ENCODE measurements around the gene HELLS.
A peak's percentile ranks its signal among the peaks of the same experiment; 100 is the strongest.
"Not testable (repeated sequence)": the region's sequence is repeated elsewhere in the genome, so short reads cannot be mapped to it uniquely, and the experiment has no call there.

The HELLS gene

DNA sequence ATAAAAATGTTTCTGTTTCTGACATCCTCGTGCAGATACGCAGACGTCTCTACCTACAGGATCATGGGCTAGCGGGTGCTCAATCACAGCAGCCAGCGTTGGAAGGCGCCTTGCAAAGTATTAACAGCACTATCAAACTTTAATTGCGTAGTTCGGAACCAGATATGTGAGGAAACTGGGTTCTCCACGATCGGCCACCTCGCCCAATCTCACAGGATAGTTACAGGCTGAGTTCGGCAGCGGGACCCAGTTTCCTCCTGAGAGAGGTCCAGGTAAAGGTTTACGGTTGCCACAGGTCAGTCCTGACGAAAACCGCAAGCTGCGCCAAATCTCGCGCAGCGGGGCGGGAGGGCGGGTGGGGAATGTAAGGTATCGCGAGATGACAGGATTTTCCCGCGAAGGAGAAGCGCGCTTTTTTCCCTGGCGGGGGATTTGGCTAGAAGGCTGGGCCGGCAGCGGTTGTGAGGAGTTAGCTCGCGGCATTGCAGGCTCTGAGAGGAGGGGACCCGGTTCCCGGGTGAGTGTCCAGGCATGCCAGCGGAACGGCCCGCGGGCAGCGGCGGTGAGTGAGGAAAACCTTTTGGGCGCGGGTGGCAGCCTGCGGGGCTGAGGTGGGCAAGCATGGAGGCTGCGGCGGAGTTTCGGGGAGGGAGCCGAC, at the start of gene HELLS:
HELLS (plus strand) TSS at position 398 of the 658 bp plus-strand sequence; CDS start at position 532, 134 bp downstream.
- DNase-seq (ENCODE audit: low read depth, low spot score) = peak; percentile 37
- peak within 1 kb of the TSS; percentile 73 for H3K27ac ChIP-seq

DNA sequence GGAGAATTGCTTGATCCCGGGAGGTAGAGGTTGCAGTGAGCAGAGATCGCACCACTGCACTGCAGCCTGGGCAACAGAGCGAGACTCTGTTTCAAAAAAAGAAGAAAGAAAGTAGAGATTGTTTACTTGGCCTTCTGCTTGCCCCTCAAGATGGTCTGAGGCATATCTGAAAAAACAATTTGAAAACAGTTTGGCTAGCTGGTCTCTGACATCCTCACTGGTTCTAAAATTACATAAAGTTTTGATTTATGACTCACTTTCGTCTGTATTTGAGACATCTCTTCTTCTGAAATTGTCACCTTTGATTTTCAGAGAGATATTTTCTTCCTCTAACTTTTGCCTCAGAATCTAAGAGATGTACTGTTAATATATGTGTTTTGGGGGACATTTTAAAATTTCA, 49.6 kb upstream of the HELLS start:
- no peak for DNase-seq (ENCODE audit: low read depth, low spot score)
- H3K27ac ChIP-seq = no peak overlapping the region

DNA sequence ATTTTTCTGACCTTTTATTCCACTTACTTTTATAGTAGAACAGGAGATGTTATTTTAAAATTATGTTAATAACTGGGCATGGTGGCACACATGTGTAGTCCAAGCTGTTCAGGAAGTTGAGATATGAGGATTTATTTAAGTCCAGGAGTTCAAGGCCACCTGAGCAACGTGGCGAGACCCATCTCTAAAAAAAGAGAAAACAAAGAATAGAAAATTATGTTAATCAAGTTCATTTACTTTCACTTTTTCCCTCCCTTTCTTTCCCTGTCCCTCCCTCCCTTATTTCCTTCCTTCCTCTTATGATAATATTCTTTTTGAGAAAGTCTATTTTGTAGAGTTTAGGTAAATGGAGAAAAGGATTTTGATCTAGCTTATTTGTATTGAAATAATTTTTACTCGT, 48.9 kb upstream of the HELLS start:
- H3K27ac ChIP-seq = no peak overlapping the region
- DNase-seq (ENCODE audit: low read depth, low spot score) = no peak

DNA sequence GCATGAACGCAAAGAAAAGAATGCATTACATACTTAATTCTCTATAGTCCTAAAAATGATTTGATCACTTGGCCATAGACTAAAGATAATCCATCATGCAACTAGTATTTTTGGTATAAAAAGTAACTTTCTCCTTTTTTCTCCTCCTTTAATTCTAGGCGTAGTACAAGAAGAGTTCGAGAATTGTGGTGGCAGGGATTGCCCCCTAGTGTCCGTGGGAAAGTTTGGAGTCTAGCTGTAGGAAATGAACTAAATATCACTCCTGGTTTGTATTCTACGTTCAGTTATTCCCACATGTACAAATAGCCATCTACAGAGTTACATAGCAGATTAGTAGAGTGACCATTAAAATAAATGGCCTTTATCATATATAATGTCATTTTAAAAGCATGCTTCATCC, 45.5 kb upstream of the HELLS start:
- DNase-seq (ENCODE audit: low read depth, low spot score) = no peak
- H3K27ac ChIP-seq = no peak overlapping the region

DNA sequence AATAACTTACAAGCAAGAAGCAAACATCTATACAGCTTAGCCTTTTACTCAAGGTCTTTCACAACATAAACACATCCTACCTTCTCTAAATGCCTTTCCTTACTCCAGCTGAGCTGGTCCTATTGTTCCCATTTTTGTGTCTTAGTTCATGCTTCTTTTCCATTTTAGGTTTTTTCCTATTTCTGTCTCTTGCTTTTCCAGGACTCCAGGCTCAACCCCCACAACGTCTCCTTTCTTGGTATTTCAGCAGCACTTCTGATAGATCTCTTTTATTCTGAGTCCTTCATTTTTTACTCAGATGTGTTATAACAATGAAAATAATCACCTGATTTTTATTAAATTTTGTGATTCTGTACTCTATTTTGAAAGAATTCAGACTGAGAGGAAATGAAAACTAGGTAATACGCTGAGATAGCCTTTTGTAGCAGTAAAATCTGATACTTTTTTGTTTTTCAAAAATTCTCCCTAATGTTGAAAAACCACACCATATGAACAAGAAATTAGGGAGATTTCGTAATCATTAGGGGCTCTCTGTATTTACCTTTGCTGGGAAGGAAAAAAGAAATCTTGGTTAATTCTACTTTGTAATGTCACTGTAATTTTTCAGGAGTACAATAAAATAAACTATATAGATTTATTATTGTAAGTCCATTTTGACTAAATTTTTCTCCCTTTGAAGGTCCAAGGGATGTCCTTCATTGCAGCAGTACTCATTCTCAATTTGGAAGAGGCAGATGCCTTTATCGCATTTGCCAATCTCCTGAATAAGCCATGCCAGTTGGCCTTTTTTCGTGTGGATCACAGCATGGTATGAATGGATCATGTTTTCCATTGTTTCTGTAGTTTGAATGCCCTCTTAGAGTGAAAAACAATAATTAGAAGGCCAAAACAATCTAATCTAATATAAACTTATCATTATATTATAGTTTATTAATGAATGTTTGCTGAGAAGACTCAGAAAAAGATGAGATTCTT, 24.0 kb upstream of the HELLS start:
- no peak for DNase-seq (ENCODE audit: low read depth, low spot score)
- H3K27ac ChIP-seq = no peak overlapping the region

DNA sequence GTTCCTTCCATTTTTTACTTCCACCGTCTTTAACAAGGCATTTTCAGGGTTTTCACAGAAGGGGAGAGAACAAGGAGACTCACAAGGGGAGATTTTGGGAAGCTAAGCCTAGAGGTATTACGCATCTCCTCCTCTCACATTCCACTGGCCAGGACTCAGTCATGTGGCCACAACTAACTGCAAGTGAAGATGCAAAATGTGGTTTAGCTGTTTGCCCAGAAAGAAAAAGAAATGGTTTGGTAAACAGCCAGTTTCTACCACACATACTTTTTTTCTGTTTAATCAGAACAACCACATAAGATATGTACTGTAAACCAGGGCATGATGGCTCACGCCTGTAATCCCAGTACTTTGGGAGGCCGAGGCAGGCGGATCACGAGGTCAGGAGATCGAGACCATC, 21.4 kb upstream of the HELLS start:
- DNase-seq (ENCODE audit: low read depth, low spot score) = peak; percentile 14
- H3K27ac ChIP-seq = no peak overlapping the region

DNA sequence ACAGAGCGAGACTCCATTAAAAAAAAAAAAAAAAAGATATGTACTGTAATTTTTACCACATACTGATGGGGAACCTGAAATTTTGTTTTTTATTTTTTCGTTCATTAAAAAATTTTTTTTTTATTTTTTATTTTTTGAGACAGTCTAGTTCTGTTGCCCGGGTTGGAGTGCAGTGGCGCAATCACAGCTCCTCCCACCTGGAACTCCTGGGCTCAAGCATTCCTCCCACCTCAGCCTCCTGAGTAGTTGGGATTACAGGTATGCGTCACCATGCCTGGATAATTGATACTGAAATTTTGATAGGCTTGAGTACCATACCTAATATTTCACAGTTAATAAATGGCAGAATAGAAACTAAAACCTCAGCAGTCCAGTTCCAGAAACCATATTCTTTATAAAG, 20.9 kb upstream of the HELLS start:
- no peak overlapping the region for H3K27ac ChIP-seq
- DNase-seq (ENCODE audit: low read depth, low spot score) = no peak

DNA sequence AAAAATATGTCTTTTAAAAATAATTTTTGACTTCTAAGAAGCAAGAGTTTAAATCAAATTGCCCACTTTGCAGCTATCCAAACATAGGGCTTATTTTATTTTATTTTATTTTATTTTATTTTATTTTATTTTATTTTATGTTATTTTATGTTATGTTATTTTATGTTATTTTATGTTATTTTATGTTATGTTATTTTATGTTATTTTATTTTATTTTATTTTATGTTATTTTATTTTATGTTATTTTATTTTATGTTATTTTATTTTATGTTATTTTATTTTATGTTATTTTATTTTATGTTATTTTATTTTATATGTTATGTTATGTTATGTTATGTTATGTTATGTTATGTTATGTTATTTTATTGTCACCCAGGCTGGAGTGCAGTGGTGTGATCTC, 14.0 kb upstream of the HELLS start:
- H3K27ac ChIP-seq; DNase-seq (ENCODE audit: low read depth, low spot score): not testable (repeated sequence)

DNA sequence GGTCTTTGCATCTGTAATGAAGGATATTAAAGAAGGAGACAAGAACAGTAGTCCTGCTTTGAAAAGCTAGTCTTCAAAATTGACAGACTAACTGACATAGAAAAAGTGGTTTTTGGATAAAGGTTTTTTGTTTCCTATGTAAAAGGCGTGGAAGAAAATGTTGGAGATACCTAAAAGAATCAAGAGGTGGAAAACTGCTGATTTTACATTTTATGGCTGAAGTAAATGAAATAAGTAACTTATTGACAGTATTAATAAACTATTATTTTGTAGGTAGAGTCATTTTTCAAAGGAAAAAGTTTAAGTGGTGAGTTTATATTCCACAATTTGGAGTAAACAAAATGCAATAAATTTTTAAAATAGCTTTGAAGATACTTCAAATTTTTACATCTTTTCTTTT, 12.6 kb upstream of the HELLS start:
- DNase-seq (ENCODE audit: low read depth, low spot score) = no peak

DNA sequence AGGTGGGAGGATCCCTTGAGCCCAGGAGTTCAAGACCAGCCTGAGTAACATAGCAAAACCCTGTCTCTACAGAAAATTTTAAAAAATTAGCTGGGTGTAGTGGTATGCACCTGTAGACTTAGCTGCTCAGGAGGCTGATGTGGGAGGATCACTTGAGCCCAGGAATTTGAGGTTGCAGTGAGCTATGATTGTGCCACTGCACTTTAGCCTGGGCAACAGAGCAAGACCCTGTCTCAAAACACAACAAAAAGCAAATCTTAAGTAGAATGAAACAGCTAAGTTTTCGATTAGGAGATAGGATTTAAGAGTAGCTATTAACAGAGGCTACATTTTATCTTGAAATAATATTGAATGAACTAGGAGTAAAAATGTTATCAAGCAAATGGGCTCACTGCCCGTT, 3.3 kb upstream of the HELLS start:
- not testable (repeated sequence) for H3K27ac ChIP-seq; DNase-seq (ENCODE audit: low read depth, low spot score)

More for the DNA sequence above, 12.6 kb upstream of the HELLS start:
- H3K27ac ChIP-seq = no peak overlapping the region

DNA sequence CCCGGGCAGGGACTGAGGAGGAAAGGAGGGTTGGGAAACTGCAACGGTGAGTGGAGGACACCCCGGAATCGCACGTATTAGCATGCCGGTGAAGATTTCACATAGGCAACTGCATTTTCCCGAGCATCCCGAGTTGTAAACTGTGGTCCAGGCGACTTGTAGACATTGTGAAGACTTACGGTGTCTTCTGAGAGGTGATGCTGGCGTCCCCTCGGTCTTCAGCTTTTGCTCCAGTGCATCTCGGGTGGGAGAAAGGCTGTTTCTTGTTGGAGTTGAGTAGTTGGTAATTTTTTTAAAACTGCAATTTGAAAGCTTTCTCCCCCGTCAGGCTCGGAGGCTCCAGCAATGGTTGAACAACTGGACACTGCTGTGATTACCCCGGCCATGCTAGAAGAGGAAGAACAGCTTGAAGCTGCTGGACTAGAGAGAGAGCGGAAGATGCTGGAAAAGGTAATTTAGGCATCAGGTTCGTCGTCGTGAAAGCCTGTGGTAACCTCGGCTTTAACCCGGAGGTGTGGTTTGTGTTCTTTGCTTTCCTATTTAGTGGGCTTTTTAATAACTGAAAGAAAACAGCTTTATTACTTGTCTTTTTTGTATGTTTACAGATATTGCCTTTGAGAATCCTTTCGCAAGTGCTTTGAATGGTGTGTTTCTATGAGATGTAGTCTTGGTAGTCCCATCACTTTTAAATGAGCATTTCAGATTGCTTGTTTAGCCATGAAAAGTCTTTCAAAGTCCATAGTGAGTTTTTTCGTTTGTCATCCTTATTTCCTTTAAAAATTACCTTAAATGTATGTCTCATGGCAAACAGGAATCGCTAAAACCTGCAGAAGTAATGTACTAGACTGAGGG, 687 bp downstream of the HELLS start:
- no peak for DNase-seq (ENCODE audit: low read depth, low spot score)
- H3K27ac ChIP-seq = peak overlapping the region; percentile 73

DNA sequence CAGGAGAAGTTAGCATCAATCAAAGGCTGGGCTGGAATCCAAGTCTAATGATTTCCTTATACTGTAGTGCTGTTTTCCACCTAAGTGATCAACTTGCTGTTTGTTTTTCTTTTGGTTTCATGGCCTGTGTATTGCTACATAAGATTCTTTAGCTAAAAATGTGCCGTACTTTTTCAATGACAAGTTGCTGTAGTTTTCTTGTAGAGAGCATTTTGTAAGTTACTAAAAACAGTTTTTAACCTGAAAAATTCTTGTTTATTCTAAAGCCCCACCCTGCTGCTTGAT, 1.3 kb downstream of the HELLS start:
- no peak for DNase-seq (ENCODE audit: low read depth, low spot score)
- no peak overlapping the region for H3K27ac ChIP-seq

DNA sequence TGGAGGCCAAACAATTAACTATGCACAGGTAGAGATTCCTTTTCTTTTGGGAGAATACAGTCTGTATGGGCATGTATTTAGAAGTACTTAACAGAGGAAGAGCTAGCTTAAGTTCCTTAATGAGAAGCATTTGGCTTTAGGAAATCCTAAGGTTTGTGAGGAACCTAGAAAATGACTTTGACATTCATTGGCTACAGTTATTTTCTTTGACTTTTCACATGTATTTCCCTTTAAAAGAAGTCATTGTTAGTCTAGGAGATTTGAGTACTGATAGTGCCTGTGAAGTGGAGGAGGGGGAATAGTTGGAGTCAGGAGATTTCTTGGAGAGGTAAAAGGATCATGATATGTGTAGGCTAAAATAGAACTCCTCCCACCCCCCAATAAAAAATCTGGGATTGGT, 3.6 kb downstream of the HELLS start:
- H3K27ac ChIP-seq = no peak overlapping the region
- DNase-seq (ENCODE audit: low read depth, low spot score) = no peak

DNA sequence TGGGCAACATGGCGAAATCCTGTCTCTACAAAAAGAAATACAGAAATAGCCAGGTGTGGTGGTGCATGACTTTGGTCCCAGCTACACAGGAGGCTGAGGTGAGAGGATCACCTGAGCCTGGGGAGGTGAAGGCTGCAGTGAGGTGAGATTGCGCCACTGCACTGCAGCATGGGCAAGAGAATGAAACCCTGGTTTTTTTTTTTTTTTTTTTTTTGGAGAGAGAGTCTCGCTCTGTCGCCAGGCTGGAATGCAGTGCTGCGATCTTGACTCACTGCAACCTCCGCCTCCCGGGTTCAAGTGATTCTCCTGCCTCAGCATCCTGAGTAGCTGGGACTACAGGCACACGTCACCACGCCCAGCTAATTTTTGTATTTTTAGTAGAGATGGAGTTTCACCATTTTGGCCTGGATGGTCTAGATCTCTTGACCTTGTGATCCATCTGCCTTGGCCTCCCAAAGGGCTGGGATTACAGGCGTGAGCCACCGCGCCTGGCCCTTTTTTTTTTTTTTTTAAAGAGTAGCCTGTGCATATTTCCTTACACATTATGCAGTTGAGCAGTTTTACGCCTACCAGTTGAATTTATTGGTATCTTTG, 22.2 kb downstream of the HELLS start:
- not testable (repeated sequence) for H3K27ac ChIP-seq; DNase-seq (ENCODE audit: low read depth, low spot score)

DNA sequence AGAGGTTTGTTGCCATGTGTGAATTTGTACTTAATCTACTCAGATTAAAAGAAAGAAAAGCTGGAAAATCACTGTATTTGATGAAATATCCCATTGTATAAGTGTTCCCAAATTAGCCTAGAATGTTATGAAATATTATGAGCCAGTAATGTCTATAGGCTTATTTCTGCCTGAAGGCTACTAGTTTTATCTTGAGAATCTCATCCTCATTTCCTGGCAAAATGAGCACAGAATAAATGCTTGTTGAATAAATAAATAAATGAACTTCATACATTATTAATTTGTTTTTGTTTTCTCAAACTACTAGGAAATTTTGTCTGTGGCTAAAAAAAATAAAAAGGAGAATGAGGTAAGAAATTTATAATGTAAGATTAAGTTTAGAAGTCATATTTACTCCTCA, 25.5 kb downstream of the HELLS start:
- no peak overlapping the region for H3K27ac ChIP-seq
- no peak for DNase-seq (ENCODE audit: low read depth, low spot score)

DNA sequence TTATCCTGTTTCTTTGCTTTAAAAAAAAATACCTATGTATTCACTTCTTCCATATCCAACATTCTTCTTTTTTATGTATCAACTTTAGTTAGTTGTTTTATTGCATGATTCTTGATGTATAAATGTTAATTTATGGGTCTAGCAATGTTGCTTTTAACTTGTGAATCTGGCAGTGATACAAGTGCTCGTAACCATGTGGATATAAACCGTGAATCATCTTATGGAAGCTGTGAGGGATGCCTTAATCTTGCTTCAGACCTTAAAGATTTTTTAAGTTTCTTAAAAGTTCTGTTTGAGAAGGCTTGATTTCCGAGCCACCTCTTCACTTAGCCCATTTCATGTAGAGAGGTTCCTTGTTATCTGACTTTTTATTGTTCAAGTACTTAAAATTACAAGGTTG, 25.9 kb downstream of the HELLS start:
- DNase-seq (ENCODE audit: low read depth, low spot score) = no peak
- H3K27ac ChIP-seq = no peak overlapping the region

DNA sequence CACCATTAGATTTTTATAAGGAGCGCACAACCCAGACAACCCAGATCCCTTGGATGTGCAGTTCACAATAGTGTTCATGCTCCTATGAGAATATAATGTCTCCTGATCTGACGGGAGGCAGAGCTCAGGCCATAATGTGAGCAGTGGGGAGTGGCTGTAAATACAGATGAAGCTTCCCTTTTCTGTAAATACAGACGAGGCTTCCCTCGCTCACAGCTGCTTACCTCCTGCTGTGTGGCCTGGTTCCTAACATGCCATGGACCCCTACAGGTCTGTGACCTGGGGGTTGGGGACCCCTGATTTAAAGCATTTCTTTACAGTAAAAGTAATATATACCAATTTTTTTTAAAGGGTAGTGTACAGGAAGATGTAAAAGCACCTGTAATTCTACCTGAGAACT, 33.2 kb downstream of the HELLS start:
- no peak for DNase-seq (ENCODE audit: low read depth, low spot score)
- H3K27ac ChIP-seq = no peak overlapping the region

DNA sequence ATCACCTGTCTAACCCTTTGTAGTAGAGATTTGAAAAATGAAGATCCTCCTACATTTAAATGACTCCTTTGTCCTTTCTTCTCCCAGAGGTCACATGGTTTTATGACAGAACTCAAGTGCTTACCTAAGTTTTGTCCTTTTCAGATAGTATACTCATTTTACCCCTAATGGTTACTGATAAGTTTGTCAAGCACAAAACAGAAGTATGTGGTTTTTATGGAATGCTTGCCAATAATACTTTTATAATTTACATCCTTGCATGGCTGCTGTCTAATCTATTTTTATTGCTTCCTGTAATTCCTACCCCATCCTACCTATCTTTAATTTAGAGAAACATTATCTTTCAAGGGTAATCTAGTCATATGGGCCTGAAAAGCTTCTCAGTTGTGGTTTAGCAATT, 37.5 kb downstream of the HELLS start:
- no peak overlapping the region for H3K27ac ChIP-seq
- no peak for DNase-seq (ENCODE audit: low read depth, low spot score)

DNA sequence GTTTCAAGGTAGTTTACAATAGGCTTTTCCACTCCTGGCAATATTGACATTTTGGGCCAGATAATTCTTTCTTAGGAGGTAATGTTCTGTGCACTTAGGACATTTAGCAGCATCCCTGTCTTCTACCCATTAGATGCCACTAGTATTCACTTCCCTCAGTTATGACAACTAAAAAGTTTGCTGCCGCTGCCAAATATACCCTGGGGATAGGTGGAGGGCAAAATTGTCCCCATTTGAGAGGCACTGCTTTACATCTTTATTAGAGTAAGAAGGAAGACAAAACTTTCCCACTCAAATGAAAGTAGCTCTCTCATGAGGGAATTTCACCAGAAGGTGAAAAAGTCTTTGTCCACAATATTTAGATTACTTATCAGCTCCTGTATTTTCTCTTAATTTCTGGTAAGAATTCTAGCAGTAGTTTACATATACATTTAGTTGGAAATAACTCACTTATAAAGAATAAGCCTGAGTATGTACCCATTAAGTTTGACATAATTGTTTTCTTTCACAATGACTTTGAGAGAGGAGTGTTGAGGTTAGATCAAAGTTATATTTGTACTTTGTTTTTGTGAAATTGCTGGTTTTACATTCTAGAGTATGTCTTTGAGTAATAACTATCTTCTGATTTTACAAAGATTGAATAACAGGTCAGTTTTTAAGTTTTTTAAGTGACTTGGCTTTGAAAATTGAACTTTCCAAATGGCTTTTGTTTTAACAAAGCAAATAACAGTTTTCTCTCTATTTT, 46.0 kb downstream of the HELLS start:
- DNase-seq (ENCODE audit: low read depth, low spot score) = no peak
- H3K27ac ChIP-seq = no peak overlapping the region
